Thoracic aorta (tissue), 2 donors: ENCODE results near the gene LUZP1. TPM values are rescaled to one million over a fixed set of nuclear protein-coding genes. Genes with fewer than 3 reads are reported as not detected.
"Not testable (repeated sequence)": the region's sequence is repeated elsewhere in the genome, so short reads cannot be mapped to it uniquely, and the experiment has no call there.

Source experiments
- ATAC-seq: fragments of 150-250 bp; one replicate; pipeline ENCODE4 v1.8.0; 2017; ENCODE audit warnings: low read depth; ENCODE audit not compliant: insufficient number of reproducible peaks, low FRiP score
- DNase-seq: peaks from one replicate; pipeline ENCODE4 v3.0.0-alpha.2; 2020; ENCODE audit warnings: low spot score
- H3K27ac ChIP-seq, 2 donors: fragments of 200-600 bp; sonication (generic); 1 replicate in 1 of 2; 2 replicates in 1 of 2; pipeline ENCODE4 v1.5.1; 2016; ENCODE audit warnings: mild to moderate bottlenecking in 2 of 2, moderate library complexity in 2 of 2
- H3K27me3 ChIP-seq: fragments of 200-600 bp; sonication (generic); replicated peaks from 2 replicates; pipeline ENCODE4 v1.6.0; 2016; ENCODE audit warnings: mild to moderate bottlenecking; ENCODE audit not compliant: insufficient read depth
- H3K36me3 ChIP-seq: fragments of 200-600 bp; sonication (generic); one replicate; pipeline ENCODE4 v1.5.1; 2016
- H3K4me1 ChIP-seq, 2 donors: fragments of 200-600 bp; sonication (generic); 1 replicate in 1 of 2; 2 replicates in 1 of 2; pipeline versions ENCODE4 v1.5.1 to v1.6.0; 2016; ENCODE audit warnings: low read depth in 2 of 2, mild to moderate bottlenecking in 1 of 2; ENCODE audit not compliant: control insufficient read depth in 1 of 2
- H3K4me3 ChIP-seq: fragments of 200-600 bp; sonication (generic); 2 replicates; pipeline ENCODE4 v1.5.1; 2016; ENCODE audit warnings: mild to moderate bottlenecking
- H3K9me3 ChIP-seq: fragments of 200-600 bp; sonication (generic); 2 replicates; pipeline ENCODE4 v1.5.1; 2016
- CTCF ChIP-seq: fragments of 200-600 bp; sonication (generic); IDR thresholded peaks from one replicate; pipeline ENCODE4 v1.5.1; 2019; ENCODE audit warnings: antibody characterized with exemption
- total RNA-seq, 2 donors: library from RNA; depleted of rRNA; stranded (reverse); fragments of >200 nt; gene quantifications; one replicate each; pipeline versions ENCODE4 v1.1.0 to v1.2.3, GENCODE V29; 2016

LUZP1 gene
- total RNA-seq, 2 donors from 2014 or later, result 17.9 to 38.4 TPM

- DNase-seq (no peak), ATAC-seq (no peak)
- H3K27me3 ChIP-seq, result no peaks in the 10 kb centered on the region
- no peaks in the 10 kb centered on the region for H3K4me1 ChIP-seq
- no peaks in the 10 kb centered on the region for H3K36me3 ChIP-seq
- no peak for TF ChIP-seq CTCF
- no peak overlapping the region for H3K27ac ChIP-seq
- H3K4me3 ChIP-seq, result no peak overlapping the region
- H3K9me3 ChIP-seq, result no peaks in the 10 kb centered on the region
Observed at GRCh38 chr1:23196627-23197328, 28.1 kb upstream of the LUZP1 start.

GRCh38 chr1:23194119-23194984, 25.7 kb upstream of the LUZP1 start:
- Histone ChIP-seq H3K9me3 (no peaks in the 10 kb centered on the region), H3K4me1 (no peaks in the 10 kb centered on the region), H3K4me3 (no peak overlapping the region), H3K27me3 (no peaks in the 10 kb centered on the region), H3K36me3 (no peaks in the 10 kb centered on the region), H3K27ac (no peak overlapping the region)
- ATAC-seq (no peak), DNase-seq (no peak)
- TF ChIP-seq CTCF, result no peak

GRCh38 chr1:23193391-23194118, 24.9 kb upstream of the LUZP1 start:
- TF ChIP-seq CTCF, result no peak
- no peak overlapping the region for H3K4me3 ChIP-seq
- H3K27me3 ChIP-seq, result no peaks in the 10 kb centered on the region
- no peak overlapping the region for H3K27ac ChIP-seq
- H3K36me3 ChIP-seq, result no peaks in the 10 kb centered on the region
- DNase-seq (no peak), ATAC-seq (no peak)
- no peaks in the 10 kb centered on the region for H3K4me1 ChIP-seq
- no peaks in the 10 kb centered on the region for H3K9me3 ChIP-seq

- no peak overlapping the region for H3K27ac ChIP-seq
- no peak overlapping the region for H3K4me3 ChIP-seq
- no peaks in the 10 kb centered on the region for H3K36me3 ChIP-seq
- no peak for TF ChIP-seq CTCF
- no peaks in the 10 kb centered on the region for H3K27me3 ChIP-seq
- DNase-seq (no peak), ATAC-seq (no peak)
- no peaks in the 10 kb centered on the region for H3K9me3 ChIP-seq
- H3K4me1 ChIP-seq, result no peaks in the 10 kb centered on the region
Observed at GRCh38 chr1:23191199-23191598, 22.5 kb upstream of the LUZP1 start.

- H3K36me3 ChIP-seq, H3K27ac ChIP-seq, H3K9me3 ChIP-seq, DNase-seq, H3K4me1 ChIP-seq, H3K4me3 ChIP-seq, ATAC-seq, H3K27me3 ChIP-seq: not testable (repeated sequence)
Observed at GRCh38 chr1:23188936-23189452, 20.3 kb upstream of the LUZP1 start.
